ENCODE results near the gene EDC4.
"Not testable (repeated sequence)": the region's sequence is repeated elsewhere in the genome, so short reads cannot be mapped to it uniquely, and the experiment has no call there.

EDC4 gene

GRCh38 chr16:67881621-67882161, 8.8 kb downstream of the EDC4 start:
- no peak for DNase-seq

GRCh38 chr16:67882374-67883145, 9.7 kb downstream of the EDC4 start:
- DNase-seq = no peak

- DNase-seq = no peak
These were observed 10.5 kb downstream of the EDC4 start for GRCh38 chr16:67883146-67883871.

GRCh38 chr16:67883872-67884261, 11.0 kb downstream of the EDC4 start:
- peak; percentile 77 for DNase-seq

- DNase-seq = no peak
These were observed 11.8 kb downstream of the EDC4 start, which contains the start of gene NRN1L for GRCh38 chr16:67884684-67885083. Gene NRN1L (plus strand): TSS chr16:67884885. CDS start chr16:67884904, 19 bp downstream.

- DNase-seq = no peak
These were observed 12.7 kb downstream of the EDC4 start for GRCh38 chr16:67885545-67885944.

GRCh38 chr16:67885976-67886375, 13.1 kb downstream of the EDC4 start:
- no peak for DNase-seq

- no peak for DNase-seq
These were observed 13.5 kb downstream of the EDC4 start for GRCh38 chr16:67886387-67886786.

- DNase-seq = no peak
These were observed 15.5 kb downstream of the EDC4 start for GRCh38 chr16:67888331-67888730.

- no peak for DNase-seq
These were observed 19.5 kb downstream of the EDC4 start for GRCh38 chr16:67892375-67892774.

GRCh38 chr16:67892899-67893742, 20.3 kb downstream of the EDC4 start, which contains the start of gene PSKH1:
Gene PSKH1 (plus strand): TSS chr16:67893254. CDS start chr16:67908750, 15,496 bp downstream.
- peak; percentile 95 for DNase-seq

- no peak for DNase-seq
These were observed 21.0 kb downstream of the EDC4 start for GRCh38 chr16:67893743-67894399.

- no peak for DNase-seq
These were observed 24.4 kb downstream of the EDC4 start for GRCh38 chr16:67897231-67897630.

- DNase-seq = no peak
These were observed 28.9 kb downstream of the EDC4 start for GRCh38 chr16:67901734-67902133.

GRCh38 chr16:67902831-67903230, 30.0 kb downstream of the EDC4 start:
- no peak for DNase-seq

- DNase-seq = no peak
These were observed 34.7 kb downstream of the EDC4 start for GRCh38 chr16:67907397-67908180.

GRCh38 chr16:67909056-67909742, 36.3 kb downstream of the EDC4 start:
- DNase-seq = no peak

GRCh38 chr16:67910158-67910557, 37.3 kb downstream of the EDC4 start:
- DNase-seq = no peak

- no peak for DNase-seq
These were observed 42.1 kb downstream of the EDC4 start for GRCh38 chr16:67914758-67915495.

- not testable (repeated sequence) for DNase-seq
These were observed 42.6 kb downstream of the EDC4 start for GRCh38 chr16:67915496-67915769.

Data from stimulated activated CD4-positive, alpha-beta T cell treated with anti-CD3 and anti-CD28 coated beads, Interleukin-4, amount 100 ng/mL, for 1 hour (primary cell).